SK-N-SH treated with all-trans-retinoic acid at 6 μM for 48 hours (cell line): ENCODE results near the gene LIN7B.
A peak's percentile ranks its signal among the peaks of the same experiment; 100 is the strongest.
"Not testable (repeated sequence)": the region's sequence is repeated elsewhere in the genome, so short reads cannot be mapped to it uniquely, and the experiment has no call there.

ENCODE experiments used
- ATAC-seq: fragments of 200-7000 bp; cut with Tn5 transposase; 3 replicates; pipeline ENCODE4 v1.9.1; 2020; ENCODE audit warnings: mild to moderate bottlenecking, moderate library complexity
- ARNTL ChIP-seq: fragments of 450-650 bp; formaldehyde crosslinking; IDR thresholded peaks from 2 replicates; pipeline ENCODE4 v1.5.0; 2020; ENCODE audit warnings: low read depth, mild to moderate bottlenecking, moderate library complexity, borderline replicate concordance
- CSDC2 ChIP-seq: fragments of 250-450 bp; sonication (Bioruptor Pico); IDR thresholded peaks from 2 replicates; pipeline ENCODE4 v1.5.0; 2020; ENCODE audit warnings: mild to moderate bottlenecking, moderate library complexity
- CSRNP3 ChIP-seq: fragments of 250-450 bp; sonication (Bioruptor Pico); IDR thresholded peaks from 2 replicates; pipeline ENCODE4 v1.5.1; 2021; ENCODE audit warnings: mild to moderate bottlenecking, moderate library complexity
- ESRRG ChIP-seq: fragments of 250-450 bp; sonication (Bioruptor Pico); IDR thresholded peaks from 2 replicates; pipeline ENCODE4 v1.6.1; 2021; ENCODE audit warnings: mild to moderate bottlenecking
- GLIS3 ChIP-seq: fragments of 250-450 bp; sonication (Bioruptor Pico); IDR thresholded peaks from 2 replicates; pipeline ENCODE4 v1.5.0; 2020; ENCODE audit warnings: mild to moderate bottlenecking, moderate library complexity
- ISL1 ChIP-seq: fragments of 250-450 bp; sonication (Bioruptor Pico); IDR thresholded peaks from 2 replicates; pipeline ENCODE4 v2.1.2; 2022; ENCODE audit warnings: mild to moderate bottlenecking, moderate library complexity
- PATZ1 ChIP-seq: fragments of 250-450 bp; sonication (Bioruptor Pico); IDR thresholded peaks from 2 replicates; pipeline ENCODE4 v1.8.0; 2020; ENCODE audit warnings: mild to moderate bottlenecking, moderate library complexity, borderline replicate concordance
- TSHZ2 ChIP-seq: fragments of 250-450 bp; sonication (Bioruptor Pico); IDR thresholded peaks from 2 replicates; pipeline ENCODE4 v1.5.0; 2020; ENCODE audit warnings: mild to moderate bottlenecking, moderate library complexity
- ZC3H10 ChIP-seq: fragments of 250-450 bp; sonication (Bioruptor Pico); IDR thresholded peaks from 2 replicates; pipeline ENCODE4 v1.5.1; 2021; ENCODE audit warnings: mild to moderate bottlenecking, moderate library complexity
- ZFP3 ChIP-seq: fragments of 250-450 bp; sonication (Bioruptor Pico); IDR thresholded peaks from 2 replicates; pipeline ENCODE4 v1.5.0; 2020; ENCODE audit warnings: mild to moderate bottlenecking, moderate library complexity
- ZFP30 ChIP-seq: fragments of 450-650 bp; formaldehyde crosslinking; IDR thresholded peaks from 2 replicates; pipeline ENCODE4 v1.5.0; 2022; ENCODE audit warnings: mild to moderate bottlenecking, moderate library complexity
- ZNF565 ChIP-seq: fragments of 450-650 bp; formaldehyde crosslinking; conservative IDR thresholded peaks from 2 replicates; pipeline ENCODE4 v1.5.0; 2020; ENCODE audit warnings: low read depth, mild to moderate bottlenecking, moderate library complexity
- ZNF8 ChIP-seq: fragments of 450-650 bp; formaldehyde crosslinking; IDR thresholded peaks from 2 replicates; pipeline ENCODE4 v1.5.0; 2020; ENCODE audit warnings: mild to moderate bottlenecking, moderate library complexity
- TF ChIP-seq, protein P1 (sequence below): fragments of 250-450 bp; sonication (Bioruptor Pico); IDR thresholded peaks from 2 replicates; pipeline ENCODE4 v1.8.0; 2021; ENCODE audit warnings: low read depth, mild to moderate bottlenecking, moderate library complexity, borderline replicate concordance

LIN7B gene

DNA sequence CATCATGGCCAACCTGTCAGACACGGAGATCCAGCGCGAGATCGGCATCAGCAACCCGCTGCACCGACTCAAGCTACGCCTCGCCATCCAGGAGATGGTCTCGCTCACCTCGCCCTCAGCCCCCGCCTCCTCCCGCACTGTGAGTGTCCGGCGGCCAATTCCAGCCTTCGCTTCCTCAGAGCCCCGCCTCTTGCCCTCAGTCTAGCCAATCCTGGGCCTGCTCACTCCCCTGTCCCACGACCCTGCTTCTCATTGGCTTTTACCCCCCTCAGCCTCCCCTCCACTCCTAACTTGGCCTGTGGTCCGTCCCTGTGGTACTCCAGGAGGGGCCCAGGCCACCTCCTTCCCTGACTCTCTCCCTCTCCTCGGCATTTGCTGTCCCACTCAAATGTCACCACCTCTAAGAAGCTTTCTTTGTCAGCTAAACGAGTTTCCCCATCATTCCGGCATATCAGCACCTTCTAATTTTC is 28.7 kb downstream of the LIN7B start:
- peak; percentile 99 for ATAC-seq
- peak; percentile 74 for TF ChIP-seq ZNF8
- TF ChIP-seq ZFP3 (CRISPR knock-in tag) = no peak

DNA sequence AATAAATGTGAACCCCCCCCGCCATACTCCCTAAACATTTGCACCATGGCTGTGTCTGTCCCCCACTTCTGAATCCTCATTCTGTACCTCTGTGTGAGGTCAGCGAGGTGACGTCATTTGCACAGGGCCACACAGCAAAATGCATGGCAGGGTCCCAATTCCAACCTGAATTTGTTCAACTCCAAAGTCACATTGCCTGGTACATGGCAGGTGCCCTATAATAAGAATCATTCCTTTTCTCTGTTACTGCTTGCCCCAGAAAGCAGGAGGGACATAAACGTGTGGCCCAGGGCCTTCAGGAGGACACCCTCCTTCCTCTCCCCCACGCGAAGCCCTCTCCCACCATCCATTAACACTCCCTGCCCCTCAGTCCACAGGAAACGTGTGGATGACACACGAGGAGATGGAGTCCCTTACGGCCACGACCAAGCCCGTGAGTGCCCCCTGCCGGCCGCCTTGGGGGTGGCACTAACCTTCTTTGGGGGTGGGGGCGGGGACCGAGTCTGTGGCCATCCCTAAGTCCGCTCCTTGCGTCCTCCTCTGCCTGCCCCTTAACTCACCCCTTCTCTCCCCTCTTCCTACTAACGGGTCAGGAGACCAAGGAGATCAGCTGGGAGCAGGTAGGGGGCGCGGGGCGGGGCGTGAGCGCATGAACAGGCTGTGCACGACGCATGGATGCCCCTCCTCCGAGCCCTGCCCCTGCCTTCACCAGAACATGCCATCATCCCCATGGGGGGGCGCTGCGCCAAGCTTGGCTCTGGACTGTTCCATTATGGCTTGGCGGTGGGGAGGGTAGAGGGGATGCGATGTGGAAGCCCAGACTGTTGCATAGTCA is 31.6 kb downstream of the LIN7B start:
- ATAC-seq = 0 out of 3 replicates have a peak, but pooled peaks have one; percentile 5
- TF ChIP-seq ZNF565 (CRISPR knock-in tag) (no peak), CSRNP3 (no peak), PATZ1 (CRISPR knock-in tag) (no peak), ZFP3 (CRISPR knock-in tag) (no peak), CSDC2 (CRISPR knock-in tag) (no peak), ESRRG (CRISPR knock-in tag) (no peak), GLIS3 (CRISPR knock-in tag) (no peak)
- TF ChIP-seq, protein P1, sequence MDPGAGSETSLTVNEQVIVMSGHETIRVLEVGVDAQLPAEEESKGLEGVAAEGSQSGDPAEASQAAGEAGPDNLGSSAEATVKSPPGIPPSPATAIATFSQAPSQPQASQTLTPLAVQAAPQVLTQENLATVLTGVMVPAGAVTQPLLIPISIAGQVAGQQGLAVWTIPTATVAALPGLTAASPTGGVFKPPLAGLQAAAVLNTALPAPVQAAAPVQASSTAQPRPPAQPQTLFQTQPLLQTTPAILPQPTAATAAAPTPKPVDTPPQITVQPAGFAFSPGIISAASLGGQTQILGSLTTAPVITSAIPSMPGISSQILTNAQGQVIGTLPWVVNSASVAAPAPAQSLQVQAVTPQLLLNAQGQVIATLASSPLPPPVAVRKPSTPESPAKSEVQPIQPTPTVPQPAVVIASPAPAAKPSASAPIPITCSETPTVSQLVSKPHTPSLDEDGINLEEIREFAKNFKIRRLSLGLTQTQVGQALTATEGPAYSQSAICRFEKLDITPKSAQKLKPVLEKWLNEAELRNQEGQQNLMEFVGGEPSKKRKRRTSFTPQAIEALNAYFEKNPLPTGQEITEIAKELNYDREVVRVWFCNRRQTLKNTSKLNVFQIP (CRISPR knock-in tag) = no peak

DNA sequence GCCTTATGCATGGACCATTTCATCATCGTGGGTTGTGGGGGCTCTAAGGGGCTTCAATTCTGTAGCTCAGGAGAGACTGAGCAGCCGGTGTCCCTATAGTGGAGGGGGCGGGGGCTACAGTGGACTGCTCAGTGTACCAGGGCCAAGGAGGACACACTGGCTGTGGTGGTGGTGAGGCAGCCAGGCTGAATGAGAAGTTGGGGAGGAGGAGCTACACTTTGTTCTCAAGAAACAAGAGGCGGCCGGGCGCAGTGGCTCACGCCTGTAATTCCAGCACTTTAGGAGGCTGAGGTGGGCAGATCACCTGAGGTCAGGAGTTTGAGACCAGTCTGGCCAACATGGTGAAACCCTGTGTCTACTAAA is 32.2 kb downstream of the LIN7B start:
- ATAC-seq = not testable (repeated sequence)

- TF ChIP-seq TSHZ2 (CRISPR knock-in tag) (no peak), ISL1 (no peak), CSRNP3 (no peak), ARNTL (CRISPR knock-in tag) (no peak), ZC3H10 (CRISPR knock-in tag) (no peak), PATZ1 (CRISPR knock-in tag) (no peak), ZFP30 (CRISPR knock-in tag) (no peak)
- TF ChIP-seq, protein P1 (CRISPR knock-in tag) = no peak
Observed at GRCh38 chr19:49148044-49148682, 34.0 kb downstream of the LIN7B start.

More at GRCh38 chr19:49148044-49148682, 34.0 kb downstream of the LIN7B start:
- no peak for ATAC-seq
